ENCODE measurements around the gene MAGIX.

The MAGIX gene

GRCh38 chrX:49204709-49205108 lies 42.2 kb downstream of the MAGIX start:
- no peak for DNase-seq (ENCODE audit: low read depth, low spot score)

GRCh38 chrX:49205443-49205842 lies 42.9 kb downstream of the MAGIX start:
- no peak for DNase-seq (ENCODE audit: low read depth, low spot score)

GRCh38 chrX:49206543-49206942 lies 44.0 kb downstream of the MAGIX start:
- no peak for DNase-seq (ENCODE audit: low read depth, low spot score)

GRCh38 chrX:49208399-49208798 lies 45.8 kb downstream of the MAGIX start:
- DNase-seq (ENCODE audit: low read depth, low spot score), result no peak

- no peak for DNase-seq (ENCODE audit: low read depth, low spot score)
Observed at GRCh38 chrX:49209434-49210251, 47.1 kb downstream of the MAGIX start.

- no peak for DNase-seq (ENCODE audit: low read depth, low spot score)
Observed at GRCh38 chrX:49210406-49210805, 47.8 kb downstream of the MAGIX start.

- no peak for DNase-seq (ENCODE audit: low read depth, low spot score)
Observed at GRCh38 chrX:49211074-49211473, 48.5 kb downstream of the MAGIX start.

- no peak for DNase-seq (ENCODE audit: low read depth, low spot score)
Observed at GRCh38 chrX:49212209-49212608, 49.7 kb downstream of the MAGIX start.

- DNase-seq (ENCODE audit: low read depth, low spot score), result no peak
Observed at GRCh38 chrX:49212861-49213260, 50.3 kb downstream of the MAGIX start.

- no peak for DNase-seq (ENCODE audit: low read depth, low spot score)
Observed at GRCh38 chrX:49214416-49214815, 51.9 kb downstream of the MAGIX start.

GRCh38 chrX:49214996-49215526 lies 52.5 kb downstream of the MAGIX start:
- DNase-seq (ENCODE audit: low read depth, low spot score), result no peak

Data from activated CD4-positive, CD25-positive, alpha-beta regulatory T cell treated with anti-CD3 and anti-CD28 coated beads, Interleukin-2, amount 50 U/mL, for 16 hours (primary cell).